ENCODE data around the gene DEPDC1B. TPM values are rescaled to one million over a fixed set of nuclear protein-coding genes. Genes with fewer than 3 reads are reported as not detected.

Gene DEPDC1B
- total RNA-seq, 1 experiment from 2014 or later: 31.4 TPM

- H3K4me1 ChIP-seq: no peaks in the 10 kb centered on the region
- no peak overlapping the region for H3K4me3 ChIP-seq
- no peak overlapping the region for H3K27ac ChIP-seq
- H3K9me3 ChIP-seq (replicated peaks): no peaks in the 10 kb centered on the region
- H3K36me3 ChIP-seq: no peaks in the 10 kb centered on the region
- no peaks in the 10 kb centered on the region for H3K27me3 ChIP-seq
- DNase-seq: no peak
Observed at GRCh38 chr5:60551829-60552228, 148.1 kb downstream of the DEPDC1B start.

DNA sequence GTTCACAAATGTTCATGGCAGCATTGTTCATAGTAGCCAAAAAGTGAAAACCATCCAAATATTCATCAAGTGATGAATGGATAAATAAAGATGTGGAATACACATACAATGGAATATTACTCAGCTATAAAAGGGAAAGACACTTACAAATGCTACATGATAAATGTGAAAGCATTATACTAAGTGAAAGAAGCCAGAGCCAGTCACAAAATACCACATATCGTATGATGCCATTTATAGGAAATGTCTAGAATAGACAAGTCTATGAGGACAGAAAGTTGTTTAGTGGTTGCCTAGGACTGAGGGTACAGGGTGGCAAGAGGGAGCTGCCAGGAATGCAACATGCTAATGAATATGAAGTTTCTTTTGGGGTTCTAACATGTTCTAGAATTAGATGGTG is 148.7 kb downstream of the DEPDC1B start:
- no peaks in the 10 kb centered on the region for H3K36me3 ChIP-seq
- no peak for DNase-seq

GRCh38 chr5:60550311-60550710 is 149.7 kb downstream of the DEPDC1B start:
- Histone ChIP-seq H3K4me1 (no peaks in the 10 kb centered on the region), H3K4me3 (no peak overlapping the region), H3K36me3 (no peaks in the 10 kb centered on the region), H3K9me3 (replicated peaks) (no peaks in the 10 kb centered on the region), H3K27me3 (no peaks in the 10 kb centered on the region), H3K27ac (no peak overlapping the region)
- DNase-seq: no peak

More for the DNA sequence above, 148.7 kb downstream of the DEPDC1B start:
- no peak overlapping the region for H3K27ac ChIP-seq
- no peaks in the 10 kb centered on the region for H3K4me1 ChIP-seq
- no peaks in the 10 kb centered on the region for H3K27me3 ChIP-seq
- H3K9me3 ChIP-seq (replicated peaks): no peaks in the 10 kb centered on the region
- H3K4me3 ChIP-seq: no peak overlapping the region

- Histone ChIP-seq H3K27ac (no peak overlapping the region), H3K27me3 (no peaks in the 10 kb centered on the region)
- no peak for DNase-seq
Observed at GRCh38 chr5:60549841-60550240, 150.1 kb downstream of the DEPDC1B start.

More at GRCh38 chr5:60549841-60550240, 150.1 kb downstream of the DEPDC1B start:
- Histone ChIP-seq H3K9me3 (replicated peaks) (no peaks in the 10 kb centered on the region), H3K36me3 (no peaks in the 10 kb centered on the region), H3K4me1 (no peaks in the 10 kb centered on the region), H3K4me3 (no peak overlapping the region)

Other genes starting within 250 kb of the DEPDC1B start
- 0.77 and 1.9 TPM in 2 replicates for gene ELOVL7, start 144.1 kb upstream of the DEPDC1B start, total RNA-seq (2014; rRNA removed; shearing (Covaris generic))
- gene ERCC8, start 244.9 kb upstream of the DEPDC1B start, total RNA-seq (2014; rRNA removed; shearing (Covaris generic)): 24.9 and 29.9 TPM in 2 replicates
- 53.2 and 59.8 TPM in 2 replicates for gene NDUFAF2, start 245.0 kb upstream of the DEPDC1B start, total RNA-seq (2014; rRNA removed; shearing (Covaris generic))